ENCODE data around the gene MROH8. TPM values are rescaled to one million over a fixed set of nuclear protein-coding genes. Genes with fewer than 3 reads are reported as not detected.

Gene MROH8
- polyA plus RNA-seq, 1 donor from 2014 or later: 3.2 TPM

GRCh38 chr20:37185686-37186085, 6.3 kb upstream of the MROH8 start:
- no peaks in the 10 kb centered on the region for H3K9me2 ChIP-seq (ENCODE audit: insufficient read depth, low read length)
- peaks cover 4% of the 10 kb centered on the region for H4K20me1 ChIP-seq (ENCODE audit: insufficient read depth)
- no peak overlapping the region for H3K4me2 ChIP-seq (ENCODE audit: low read length)
- H3K27me3 ChIP-seq (ENCODE audit: insufficient read depth, low read depth, low read length): no peaks in the 10 kb centered on the region
- H3F3A ChIP-seq (ENCODE audit: insufficient read depth, low read length, poor library complexity, severe bottlenecking): no peaks in the 10 kb centered on the region
- H3K27ac ChIP-seq (ENCODE audit: low read length): no peak overlapping the region
- TF ChIP-seq MXI1 (conservative IDR thresholded peaks at IDR 0.05; ENCODE audit: poor library complexity, severe bottlenecking): no peak
- TF ChIP-seq TAF1 (IDR thresholded peaks at IDR 0.05; ENCODE audit: low read depth): no peak
- TF ChIP-seq SMC3 (conservative IDR thresholded peaks at IDR 0.05; ENCODE audit: poor library complexity): no peak
- TF ChIP-seq, protein P1, sequence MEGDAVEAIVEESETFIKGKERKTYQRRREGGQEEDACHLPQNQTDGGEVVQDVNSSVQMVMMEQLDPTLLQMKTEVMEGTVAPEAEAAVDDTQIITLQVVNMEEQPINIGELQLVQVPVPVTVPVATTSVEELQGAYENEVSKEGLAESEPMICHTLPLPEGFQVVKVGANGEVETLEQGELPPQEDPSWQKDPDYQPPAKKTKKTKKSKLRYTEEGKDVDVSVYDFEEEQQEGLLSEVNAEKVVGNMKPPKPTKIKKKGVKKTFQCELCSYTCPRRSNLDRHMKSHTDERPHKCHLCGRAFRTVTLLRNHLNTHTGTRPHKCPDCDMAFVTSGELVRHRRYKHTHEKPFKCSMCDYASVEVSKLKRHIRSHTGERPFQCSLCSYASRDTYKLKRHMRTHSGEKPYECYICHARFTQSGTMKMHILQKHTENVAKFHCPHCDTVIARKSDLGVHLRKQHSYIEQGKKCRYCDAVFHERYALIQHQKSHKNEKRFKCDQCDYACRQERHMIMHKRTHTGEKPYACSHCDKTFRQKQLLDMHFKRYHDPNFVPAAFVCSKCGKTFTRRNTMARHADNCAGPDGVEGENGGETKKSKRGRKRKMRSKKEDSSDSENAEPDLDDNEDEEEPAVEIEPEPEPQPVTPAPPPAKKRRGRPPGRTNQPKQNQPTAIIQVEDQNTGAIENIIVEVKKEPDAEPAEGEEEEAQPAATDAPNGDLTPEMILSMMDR (IDR thresholded peaks at IDR 0.05; ENCODE audit: poor library complexity, severe bottlenecking): no peak
- TF ChIP-seq, protein P2, sequence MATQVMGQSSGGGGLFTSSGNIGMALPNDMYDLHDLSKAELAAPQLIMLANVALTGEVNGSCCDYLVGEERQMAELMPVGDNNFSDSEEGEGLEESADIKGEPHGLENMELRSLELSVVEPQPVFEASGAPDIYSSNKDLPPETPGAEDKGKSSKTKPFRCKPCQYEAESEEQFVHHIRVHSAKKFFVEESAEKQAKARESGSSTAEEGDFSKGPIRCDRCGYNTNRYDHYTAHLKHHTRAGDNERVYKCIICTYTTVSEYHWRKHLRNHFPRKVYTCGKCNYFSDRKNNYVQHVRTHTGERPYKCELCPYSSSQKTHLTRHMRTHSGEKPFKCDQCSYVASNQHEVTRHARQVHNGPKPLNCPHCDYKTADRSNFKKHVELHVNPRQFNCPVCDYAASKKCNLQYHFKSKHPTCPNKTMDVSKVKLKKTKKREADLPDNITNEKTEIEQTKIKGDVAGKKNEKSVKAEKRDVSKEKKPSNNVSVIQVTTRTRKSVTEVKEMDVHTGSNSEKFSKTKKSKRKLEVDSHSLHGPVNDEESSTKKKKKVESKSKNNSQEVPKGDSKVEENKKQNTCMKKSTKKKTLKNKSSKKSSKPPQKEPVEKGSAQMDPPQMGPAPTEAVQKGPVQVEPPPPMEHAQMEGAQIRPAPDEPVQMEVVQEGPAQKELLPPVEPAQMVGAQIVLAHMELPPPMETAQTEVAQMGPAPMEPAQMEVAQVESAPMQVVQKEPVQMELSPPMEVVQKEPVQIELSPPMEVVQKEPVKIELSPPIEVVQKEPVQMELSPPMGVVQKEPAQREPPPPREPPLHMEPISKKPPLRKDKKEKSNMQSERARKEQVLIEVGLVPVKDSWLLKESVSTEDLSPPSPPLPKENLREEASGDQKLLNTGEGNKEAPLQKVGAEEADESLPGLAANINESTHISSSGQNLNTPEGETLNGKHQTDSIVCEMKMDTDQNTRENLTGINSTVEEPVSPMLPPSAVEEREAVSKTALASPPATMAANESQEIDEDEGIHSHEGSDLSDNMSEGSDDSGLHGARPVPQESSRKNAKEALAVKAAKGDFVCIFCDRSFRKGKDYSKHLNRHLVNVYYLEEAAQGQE (IDR thresholded peaks at IDR 0.05; ENCODE audit: borderline replicate concordance): no peak
- no peak overlapping the region for H3K4me3 ChIP-seq (ENCODE audit: low read length)
- H3K9ac ChIP-seq (ENCODE audit: low read length): no peak overlapping the region
- peaks cover 11% of the 10 kb centered on the region for H3K36me3 ChIP-seq (ENCODE audit: insufficient read depth, low read length)
- H2AFZ ChIP-seq (ENCODE audit: low read depth, low read length): no peak overlapping the region
- H3K79me2 ChIP-seq (replicated peaks; ENCODE audit: insufficient read depth, low read length): peaks cover 47% of the 10 kb centered on the region
- no peaks in the 10 kb centered on the region for H3K9me3 ChIP-seq (ENCODE audit: low read length)

GRCh38 chr20:37179683-37180524, 556 bp upstream of the MROH8 start:
- no peaks in the 10 kb centered on the region for H3K9me2 ChIP-seq (ENCODE audit: insufficient read depth, low read length)
- H3K36me3 ChIP-seq (ENCODE audit: insufficient read depth, low read length): peaks cover 2% of the 10 kb centered on the region
- peak overlapping the region; percentile 93 for H3K9ac ChIP-seq (ENCODE audit: low read length)
- H3K27ac ChIP-seq (ENCODE audit: low read length): peak overlapping the region; percentile 94
- H3K27me3 ChIP-seq (ENCODE audit: insufficient read depth, low read depth, low read length): no peaks in the 10 kb centered on the region
- peaks cover 44% of the 10 kb centered on the region for H3K79me2 ChIP-seq (replicated peaks; ENCODE audit: insufficient read depth, low read length)
- H3F3A ChIP-seq (ENCODE audit: insufficient read depth, low read length, poor library complexity, severe bottlenecking): no peaks in the 10 kb centered on the region
- H3K9me3 ChIP-seq (ENCODE audit: low read length): no peaks in the 10 kb centered on the region
- H3K4me2 ChIP-seq (ENCODE audit: low read length): peak overlapping the region; percentile 62
- TF ChIP-seq RAD21 (conservative IDR thresholded peaks at IDR 0.05) (no peak), SMC3 (conservative IDR thresholded peaks at IDR 0.05; ENCODE audit: poor library complexity) (no peak), POLR2AphosphoS5 (IDR thresholded peaks at IDR 0.05) (no peak), EZH2 (IDR thresholded peaks at IDR 0.05; ENCODE audit: borderline replicate concordance, insufficient read depth, low read length, poor library complexity, severe bottlenecking) (no peak), EP300 (conservative IDR thresholded peaks at IDR 0.05; ENCODE audit: poor library complexity, severe bottlenecking) (no peak), MXI1 (conservative IDR thresholded peaks at IDR 0.05; ENCODE audit: poor library complexity, severe bottlenecking) (no peak), TAF1 (IDR thresholded peaks at IDR 0.05; ENCODE audit: low read depth) (no peak)
- TF ChIP-seq, protein P1 (IDR thresholded peaks at IDR 0.05; ENCODE audit: poor library complexity, severe bottlenecking): no peak
- TF ChIP-seq, protein P2 (IDR thresholded peaks at IDR 0.05; ENCODE audit: borderline replicate concordance): no peak
- no peaks in the 10 kb centered on the region for H4K20me1 ChIP-seq (ENCODE audit: insufficient read depth)
- H3K4me3 ChIP-seq (ENCODE audit: low read length): peak overlapping the region; percentile 91
- H2AFZ ChIP-seq (ENCODE audit: low read depth, low read length): peak overlapping the region; percentile 69
